ES-I3 (cell line): ENCODE data around the gene ALAD.
A peak's percentile ranks its signal among the peaks of the same experiment; 100 is the strongest.

Source experiments
- H3K36me3 ChIP-seq: 2 replicates; pipeline ENCODE4 v1.6.1; 2013; ENCODE audit warnings: mild to moderate bottlenecking, low read length, control low read depth, moderate library complexity; ENCODE audit not compliant: insufficient read depth
- H3K4me1 ChIP-seq: 2 replicates; pipeline ENCODE4 v1.6.1; 2013; ENCODE audit warnings: mild to moderate bottlenecking, control low read depth, low read length; ENCODE audit not compliant: insufficient read depth
- H3K9ac ChIP-seq: 2 replicates; pipeline ENCODE4 v1.6.1; 2013; ENCODE audit warnings: low read depth, mild to moderate bottlenecking, low read length, moderate library complexity
- H3K9me3 ChIP-seq: 2 replicates; pipeline ENCODE4 v1.6.1; 2013; ENCODE audit warnings: mild to moderate bottlenecking, low read length, moderate library complexity; ENCODE audit not compliant: control insufficient read depth, insufficient read depth

ALAD gene

GRCh38 chr9:113355040-113355596 lies 46.0 kb downstream of the ALAD start:
- Histone ChIP-seq H3K4me1 (peaks cover 8% of the 10 kb centered on the region), H3K9me3 (no peaks in the 10 kb centered on the region), H3K9ac (no peak overlapping the region), H3K36me3 (no peaks in the 10 kb centered on the region)

DNA sequence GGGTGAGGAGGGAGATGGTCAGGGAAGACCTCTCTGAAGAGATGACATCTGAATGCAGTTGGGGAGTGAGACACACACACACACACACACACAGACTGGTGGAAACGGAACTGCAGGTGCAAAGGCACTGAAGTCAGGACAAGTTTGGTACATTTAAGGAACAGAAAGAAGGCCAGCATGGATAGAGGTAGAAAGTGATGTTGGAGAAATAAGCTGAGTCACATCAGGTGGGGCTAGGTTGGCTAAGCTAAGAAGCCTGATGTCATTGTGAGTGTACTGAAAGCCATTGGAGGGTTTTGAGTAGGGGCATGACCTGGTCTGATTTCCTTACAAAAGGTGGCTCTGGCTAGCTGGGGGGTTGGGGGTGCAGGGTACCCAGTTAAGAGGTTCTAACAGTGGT lies 48.7 kb downstream of the ALAD start:
- peaks cover 8% of the 10 kb centered on the region for H3K4me1 ChIP-seq
- H3K36me3 ChIP-seq, result no peaks in the 10 kb centered on the region
- no peak overlapping the region for H3K9ac ChIP-seq
- no peaks in the 10 kb centered on the region for H3K9me3 ChIP-seq

- Histone ChIP-seq H3K36me3 (no peaks in the 10 kb centered on the region), H3K9me3 (no peaks in the 10 kb centered on the region), H3K4me1 (peaks cover 8% of the 10 kb centered on the region), H3K9ac (no peak overlapping the region)
Measured at GRCh38 chr9:113352006-113352405, 49.1 kb downstream of the ALAD start.

DNA sequence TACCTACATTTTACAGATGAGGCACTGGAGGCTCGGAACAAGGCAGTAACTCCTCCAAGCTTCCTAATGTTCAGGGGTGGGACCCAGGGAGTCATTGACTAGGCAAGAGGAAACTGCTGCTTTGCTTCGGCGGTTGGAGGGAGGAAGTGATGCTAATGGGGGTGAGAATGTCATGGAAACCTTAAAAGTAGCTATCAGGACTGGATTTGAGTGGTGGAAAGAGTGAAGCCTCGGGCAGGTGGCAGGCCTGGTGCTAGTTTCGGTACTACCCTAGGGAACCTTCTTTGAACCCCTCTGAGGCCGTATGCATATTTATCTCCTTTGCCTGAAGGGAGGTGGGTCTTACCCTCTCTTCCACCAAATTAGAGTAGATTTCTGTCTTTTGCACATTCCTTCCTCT lies 50.1 kb downstream of the ALAD start:
- H3K9me3 ChIP-seq, result no peaks in the 10 kb centered on the region
- peaks cover 8% of the 10 kb centered on the region for H3K4me1 ChIP-seq
- no peaks in the 10 kb centered on the region for H3K36me3 ChIP-seq
- peak overlapping the region; percentile 59; the same call in 1 of the 2 replicates for H3K9ac ChIP-seq

DNA sequence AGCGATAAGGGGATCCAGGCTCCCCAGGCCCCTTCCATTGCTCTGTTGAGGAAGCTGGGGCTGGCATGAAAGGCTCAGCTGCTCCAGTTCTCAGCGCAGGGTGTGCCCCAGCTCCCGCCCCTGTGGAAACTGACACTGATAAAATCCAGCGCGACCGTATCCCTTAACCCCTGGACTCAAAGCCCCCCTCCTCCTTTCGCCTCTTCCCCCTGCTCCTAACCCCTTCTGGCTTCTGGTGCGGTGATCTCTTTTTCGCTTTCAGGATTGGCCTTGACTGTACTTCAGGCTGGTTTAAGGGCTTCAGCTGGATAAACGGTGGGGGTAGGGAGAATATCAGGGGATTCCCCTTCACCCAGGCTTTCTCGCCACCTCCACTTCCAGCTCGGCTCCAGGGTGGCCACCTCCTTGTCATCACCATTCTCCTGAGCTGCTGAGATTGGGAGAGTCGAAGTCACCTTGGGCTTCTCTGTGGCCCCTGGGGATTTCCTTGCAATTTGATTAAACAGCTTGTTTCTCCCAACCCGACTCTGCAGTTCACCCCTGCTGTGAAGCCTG lies 50.9 kb downstream of the ALAD start:
- Histone ChIP-seq H3K4me1 (peaks cover 8% of the 10 kb centered on the region), H3K36me3 (no peaks in the 10 kb centered on the region), H3K9ac (peak overlapping the region; percentile 59; the same call in 1 of the 2 replicates), H3K9me3 (no peaks in the 10 kb centered on the region)

DNA sequence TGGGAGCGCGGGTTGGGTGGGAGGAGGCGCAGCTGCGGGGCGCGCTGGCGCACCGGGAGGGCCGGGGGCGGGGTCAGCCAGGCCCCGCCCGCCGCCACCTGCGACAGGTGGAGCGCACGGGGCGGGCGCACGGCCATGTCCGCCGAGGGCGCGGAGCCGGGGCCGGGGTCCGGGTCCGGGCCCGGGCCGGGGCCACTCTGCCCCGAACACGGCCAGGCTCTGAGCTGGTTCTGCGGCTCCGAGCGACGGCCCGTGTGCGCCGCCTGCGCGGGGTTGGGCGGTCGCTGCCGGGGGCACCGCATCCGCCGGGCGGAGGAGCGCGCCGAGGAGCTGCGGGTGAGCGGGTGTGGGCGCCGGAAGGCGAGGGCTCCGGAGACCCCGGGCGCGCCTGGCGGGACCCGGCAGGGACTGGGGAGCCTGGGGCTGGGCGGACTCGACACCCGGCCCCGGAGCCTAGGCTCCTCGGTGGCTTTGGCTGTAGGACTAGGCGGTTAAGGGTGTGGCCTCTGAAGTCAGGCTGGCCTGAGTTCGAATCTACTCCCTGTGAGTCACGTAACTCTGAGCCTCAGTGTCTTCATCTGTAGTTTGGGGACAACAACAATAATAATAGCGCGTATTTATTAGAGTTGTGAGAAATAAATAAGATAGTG lies 51.5 kb downstream of the ALAD start, which contains the start of gene BSPRY:
Gene BSPRY (plus strand): TSS at position 97 of the 650 bp plus-strand sequence. CDS start 39 bp downstream, at position 136.
- Histone ChIP-seq H3K4me1 (peaks cover 8% of the 10 kb centered on the region), H3K36me3 (no peaks in the 10 kb centered on the region), H3K9ac (peak within 1 kb of the TSS; percentile 59; the same call in 1 of the 2 replicates), H3K9me3 (no peaks in the 10 kb centered on the region)

DNA sequence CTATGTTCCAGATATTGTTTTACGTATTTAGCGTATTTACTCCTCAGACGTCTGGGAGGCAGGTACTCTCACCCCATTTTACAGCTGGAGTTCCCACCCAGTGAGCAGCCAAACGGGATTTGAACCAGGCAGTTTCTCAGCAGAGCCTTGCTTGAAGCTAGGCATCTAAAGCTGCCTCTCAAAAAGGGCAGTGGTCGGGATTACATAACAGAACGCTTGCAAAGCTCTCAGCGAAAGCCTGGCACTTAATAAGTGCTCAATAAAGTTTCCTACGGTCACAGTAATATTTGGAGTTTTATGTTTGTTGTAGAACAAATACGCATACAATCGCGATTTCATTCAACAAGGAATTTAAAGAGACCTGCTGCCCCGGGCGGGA lies 52.0 kb downstream of the ALAD start:
- peak overlapping the region; percentile 59; the same call in 1 of the 2 replicates for H3K9ac ChIP-seq
- H3K36me3 ChIP-seq, result no peaks in the 10 kb centered on the region
- no peaks in the 10 kb centered on the region for H3K9me3 ChIP-seq
- peaks cover 8% of the 10 kb centered on the region for H3K4me1 ChIP-seq

- H3K4me1 ChIP-seq, result peaks cover 8% of the 10 kb centered on the region
- H3K9ac ChIP-seq, result no peak overlapping the region
- H3K9me3 ChIP-seq, result no peaks in the 10 kb centered on the region
- no peaks in the 10 kb centered on the region for H3K36me3 ChIP-seq
Measured at GRCh38 chr9:113348437-113348836, 52.6 kb downstream of the ALAD start.

- H3K9me3 ChIP-seq, result no peaks in the 10 kb centered on the region
- no peaks in the 10 kb centered on the region for H3K36me3 ChIP-seq
- H3K9ac ChIP-seq, result no peak overlapping the region
- peaks cover 2% of the 10 kb centered on the region for H3K4me1 ChIP-seq
Measured at GRCh38 chr9:113345671-113346070, 55.4 kb downstream of the ALAD start.

- H3K36me3 ChIP-seq, result no peaks in the 10 kb centered on the region
- no peak overlapping the region for H3K9ac ChIP-seq
- no peaks in the 10 kb centered on the region for H3K9me3 ChIP-seq
- H3K4me1 ChIP-seq, result no peaks in the 10 kb centered on the region
Measured at GRCh38 chr9:113345190-113345589, 55.9 kb downstream of the ALAD start.

GRCh38 chr9:113343732-113344231 lies 57.3 kb downstream of the ALAD start:
- H3K4me1 ChIP-seq, result no peaks in the 10 kb centered on the region
- H3K36me3 ChIP-seq, result no peaks in the 10 kb centered on the region
- H3K9me3 ChIP-seq, result no peaks in the 10 kb centered on the region
- H3K9ac ChIP-seq, result no peak overlapping the region

DNA sequence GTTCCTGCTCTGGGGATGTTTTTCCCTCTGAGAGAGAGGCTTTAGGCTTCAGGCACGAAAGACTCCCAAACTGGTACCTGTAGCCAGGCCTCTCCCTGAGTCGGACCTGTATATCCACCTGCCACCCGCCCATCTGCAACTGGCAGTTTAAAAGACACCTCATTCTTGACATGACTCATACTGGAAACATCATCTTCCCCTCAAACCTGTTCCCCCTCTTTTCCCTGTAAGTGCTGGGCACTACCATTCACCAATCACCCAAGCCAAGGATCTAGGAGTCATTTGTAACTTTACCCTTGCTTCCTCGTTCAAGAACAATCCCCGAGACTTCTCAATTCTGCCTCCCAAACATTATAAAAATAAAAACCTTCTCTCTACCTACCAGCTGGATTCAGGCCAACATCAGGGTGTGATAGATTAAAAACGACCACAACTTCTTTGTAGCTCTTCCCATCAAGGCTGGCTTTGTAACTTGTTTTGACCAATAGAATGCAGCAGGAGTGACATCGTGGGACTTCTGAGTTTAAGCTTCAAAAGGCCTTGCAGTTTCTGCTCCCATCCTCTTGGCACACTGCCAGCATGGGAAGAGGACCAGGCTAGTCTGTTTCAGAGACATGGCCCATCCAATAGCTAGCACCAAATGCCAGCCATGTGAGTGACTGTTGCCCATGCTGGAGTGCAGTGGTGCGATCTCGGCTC lies 59.2 kb downstream of the ALAD start:
- no peaks in the 10 kb centered on the region for H3K9me3 ChIP-seq
- H3K36me3 ChIP-seq, result no peaks in the 10 kb centered on the region
- no peaks in the 10 kb centered on the region for H3K4me1 ChIP-seq
- H3K9ac ChIP-seq, result no peak overlapping the region

DNA sequence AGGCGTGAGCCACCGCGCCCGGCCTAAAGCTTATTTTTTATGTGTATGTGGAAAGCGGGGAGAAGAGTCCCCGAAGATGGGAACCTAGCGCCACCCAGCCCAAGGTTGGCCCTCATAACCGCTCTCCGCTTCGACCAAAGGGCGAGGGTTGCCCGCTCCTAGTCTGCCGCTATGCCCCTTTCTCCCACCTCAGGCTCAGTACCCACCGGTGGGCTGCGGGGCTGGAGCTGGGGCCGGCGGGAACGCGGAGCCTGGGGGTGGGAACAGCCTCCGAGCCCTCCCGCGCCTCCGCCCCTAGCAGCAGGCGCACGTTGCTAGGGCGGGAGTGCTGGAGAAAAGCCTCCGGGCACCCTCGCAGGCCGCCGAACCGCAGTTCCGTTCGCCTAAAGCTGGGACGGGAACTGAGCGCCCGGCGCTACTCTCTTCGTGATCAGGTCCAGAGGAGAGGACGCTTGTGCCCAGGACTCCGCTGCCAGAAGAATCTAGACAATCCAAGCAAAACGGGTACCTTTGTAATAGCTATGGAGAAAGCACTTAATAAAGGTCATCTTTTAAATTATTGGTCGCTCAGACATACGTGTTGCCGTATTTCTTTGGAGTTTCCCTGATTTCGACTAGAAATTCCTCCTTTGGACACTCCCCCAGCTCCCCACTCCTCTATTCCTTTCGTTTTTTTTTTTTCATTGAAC lies 60.9 kb downstream of the ALAD start, which contains the start of gene WDR31:
Gene WDR31 (minus strand): TSS at position 265 of the 689 bp plus-strand sequence. CDS start 8,253 bp downstream, outside the sequence.
- H3K9ac ChIP-seq, result peak within 1 kb of the TSS; percentile 93
- no peaks in the 10 kb centered on the region for H3K4me1 ChIP-seq
- H3K9me3 ChIP-seq, result no peaks in the 10 kb centered on the region
- no peaks in the 10 kb centered on the region for H3K36me3 ChIP-seq

GRCh38 chr9:113337714-113338113 lies 63.4 kb downstream of the ALAD start:
- Histone ChIP-seq H3K4me1 (no peaks in the 10 kb centered on the region), H3K9me3 (no peaks in the 10 kb centered on the region), H3K36me3 (no peaks in the 10 kb centered on the region), H3K9ac (no peak overlapping the region)
